Ramos (cell line): ENCODE measurements around the gene TPCN2.

Experiments used
- in situ Hi-C: fragments of 300-500 bp; cut with MboI; formaldehyde crosslinking; loops from one replicate; pipeline ENCODE4 v1.14.3; 2022; ENCODE audit warnings: low sequenced_read_pairs; ENCODE audit not compliant: unreplicated experiment

Gene TPCN2

GRCh38 chr11:69035150-69035945, 13.4 kb upstream of the TPCN2 start:
- in situ Hi-C loops, result no loop called here

GRCh38 chr11:69035946-69036340, 12.8 kb upstream of the TPCN2 start:
- in situ Hi-C loops, result no loop called here

GRCh38 chr11:69037074-69037473, 11.7 kb upstream of the TPCN2 start:
- in situ Hi-C loops, result no loop called here

- in situ Hi-C loops, result no loop called here
Measured at GRCh38 chr11:69037544-69037943, 11.2 kb upstream of the TPCN2 start.

- in situ Hi-C loops, result no loop called here
Measured at GRCh38 chr11:69039501-69039900, 9.2 kb upstream of the TPCN2 start.

- in situ Hi-C loops, result no loop called here
Measured at GRCh38 chr11:69040051-69040450, 8.7 kb upstream of the TPCN2 start.

GRCh38 chr11:69040581-69041260, 8.0 kb upstream of the TPCN2 start:
- in situ Hi-C loops, result no loop called here

- in situ Hi-C loops, result no loop called here
Measured at GRCh38 chr11:69041516-69041915, 7.2 kb upstream of the TPCN2 start.

- in situ Hi-C loops, result no loop called here
Measured at GRCh38 chr11:69044111-69045013, 4.4 kb upstream of the TPCN2 start.

- in situ Hi-C loops, result no loop called here
Measured at GRCh38 chr11:69048031-69048693, 570 bp upstream of the TPCN2 start.

- in situ Hi-C loops, result no loop called here
Measured at GRCh38 chr11:69049490-69049867, 747 bp downstream of the TPCN2 start.

GRCh38 chr11:69050592-69051380, 2.1 kb downstream of the TPCN2 start:
- in situ Hi-C loops, result no loop called here

GRCh38 chr11:69051381-69052342, 2.9 kb downstream of the TPCN2 start:
- in situ Hi-C loops, result no loop called here

- in situ Hi-C loops, result no loop called here
Measured at GRCh38 chr11:69052343-69053168, 3.8 kb downstream of the TPCN2 start.

GRCh38 chr11:69053169-69053477, 4.4 kb downstream of the TPCN2 start:
- in situ Hi-C loops, result no loop called here

- in situ Hi-C loops, result no loop called here
Measured at GRCh38 chr11:69053546-69054396, 5.0 kb downstream of the TPCN2 start.
